ENCODE results near the gene SDC3.

Gene SDC3

DNA sequence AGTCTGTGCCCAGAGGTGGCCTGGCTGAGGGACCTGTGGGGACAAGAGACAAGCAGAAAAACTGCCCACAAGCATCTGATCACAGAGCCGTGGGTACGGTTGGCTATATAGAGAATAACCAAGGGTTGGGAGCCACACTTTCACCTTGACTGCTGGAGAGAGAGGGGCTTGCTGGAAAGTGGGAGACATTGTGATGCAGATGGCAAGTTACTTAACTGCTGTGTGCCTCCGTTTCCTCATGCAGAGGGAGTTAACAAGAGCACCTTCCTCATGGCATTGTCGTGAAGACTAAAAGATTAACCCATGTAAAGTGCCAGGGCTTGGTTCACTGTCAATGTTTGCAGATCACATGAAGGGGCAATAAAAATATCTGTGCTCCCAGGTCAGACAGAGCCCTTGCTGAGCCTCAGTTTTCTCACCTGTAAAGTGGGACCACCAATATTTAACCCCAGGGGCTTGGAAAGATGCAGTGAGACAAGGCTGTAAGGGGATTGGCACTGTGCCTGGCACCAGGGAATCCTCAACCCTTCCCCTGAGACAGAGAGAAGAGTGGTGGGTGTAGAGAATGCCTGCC lies 52.8 kb downstream of the SDC3 start:
- H3K36me3 Mint-ChIP-seq (ENCODE audit: low read depth), result no peaks in the 10 kb centered on the region
- H3K4me1 Mint-ChIP-seq (ENCODE audit: low read depth), result no peaks in the 10 kb centered on the region
- H3K27ac Mint-ChIP-seq, result no peak overlapping the region
- H3K4me3 Mint-ChIP-seq, result no peak overlapping the region
- H3K27me3 Mint-ChIP-seq (ENCODE audit: low read depth), result peaks cover 24% of the 10 kb centered on the region
- H3K9me3 Mint-ChIP-seq, result no peaks in the 10 kb centered on the region

DNA sequence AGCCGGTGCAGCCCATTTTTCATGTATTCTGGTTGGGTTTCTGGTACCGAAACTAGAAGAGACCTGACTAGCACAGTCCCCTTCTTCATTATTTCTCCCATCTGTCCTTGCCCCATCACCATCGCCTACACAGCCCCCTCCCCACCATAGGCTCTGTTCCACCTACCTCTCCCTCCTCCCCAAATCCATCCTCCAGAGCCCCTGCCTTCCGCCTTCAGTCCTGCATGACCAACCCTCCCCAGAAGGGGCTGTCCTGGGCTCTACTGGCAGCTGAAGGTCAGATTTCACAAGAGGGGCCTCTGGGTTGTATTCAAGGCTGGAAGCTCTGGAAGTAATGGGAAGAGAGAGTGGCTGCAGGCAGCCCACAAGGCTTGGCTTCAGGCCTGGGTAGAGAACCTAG lies 55.2 kb downstream of the SDC3 start:
- Mint-ChIP-seq H3K36me3 (ENCODE audit: low read depth) (no peaks in the 10 kb centered on the region), H3K9me3 (no peaks in the 10 kb centered on the region), H3K27ac (no peak overlapping the region), H3K4me1 (ENCODE audit: low read depth) (no peaks in the 10 kb centered on the region), H3K4me3 (no peak overlapping the region), H3K27me3 (ENCODE audit: low read depth) (peaks cover 26% of the 10 kb centered on the region)

DNA sequence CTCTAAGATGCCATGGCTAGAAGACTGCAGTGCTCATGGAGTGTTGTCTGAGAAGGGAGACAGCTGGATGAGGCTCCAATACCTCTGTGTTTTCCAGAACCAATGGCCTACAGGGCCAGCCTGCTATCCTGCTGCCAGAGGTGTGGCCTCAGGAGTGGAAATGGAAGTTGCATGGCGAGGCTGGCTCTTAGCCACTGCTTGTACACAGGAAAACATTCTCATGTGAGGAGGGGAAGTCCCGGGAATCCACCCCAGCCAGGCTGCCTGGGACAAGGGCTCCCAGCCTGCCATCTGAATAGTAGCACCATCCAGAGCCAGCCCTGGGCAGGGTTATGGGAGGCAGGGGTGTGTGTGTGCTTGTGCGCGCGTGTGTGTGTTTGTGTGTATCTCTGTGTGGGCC lies 56.5 kb downstream of the SDC3 start:
- H3K4me1 Mint-ChIP-seq (ENCODE audit: low read depth), result no peaks in the 10 kb centered on the region
- H3K4me3 Mint-ChIP-seq, result no peak overlapping the region
- peaks cover 29% of the 10 kb centered on the region for H3K27me3 Mint-ChIP-seq (ENCODE audit: low read depth)
- H3K36me3 Mint-ChIP-seq (ENCODE audit: low read depth), result no peaks in the 10 kb centered on the region
- no peaks in the 10 kb centered on the region for H3K9me3 Mint-ChIP-seq
- no peak overlapping the region for H3K27ac Mint-ChIP-seq

DNA sequence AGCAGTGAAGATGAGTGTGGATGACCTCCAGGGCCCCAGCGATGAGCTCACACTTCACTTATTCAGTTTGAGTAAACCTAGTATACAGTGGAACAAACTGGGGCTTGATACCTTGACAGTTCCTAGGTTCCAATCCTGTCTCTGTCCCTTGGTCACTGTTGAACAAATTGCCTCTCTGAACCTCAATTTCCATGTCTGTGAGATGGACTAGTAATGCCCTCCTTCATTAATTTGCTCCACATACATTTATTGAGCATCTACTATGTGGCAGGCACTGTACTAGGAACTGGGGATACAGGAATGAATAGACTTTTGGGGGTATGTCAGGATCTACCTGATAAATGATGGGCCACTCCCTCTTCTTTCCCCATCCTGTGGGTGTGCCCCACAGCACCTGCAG lies 57.3 kb downstream of the SDC3 start:
- Mint-ChIP-seq H3K36me3 (ENCODE audit: low read depth) (no peaks in the 10 kb centered on the region), H3K27ac (no peak overlapping the region), H3K27me3 (ENCODE audit: low read depth) (peaks cover 36% of the 10 kb centered on the region), H3K9me3 (no peaks in the 10 kb centered on the region), H3K4me1 (ENCODE audit: low read depth) (no peaks in the 10 kb centered on the region), H3K4me3 (no peak overlapping the region)

DNA sequence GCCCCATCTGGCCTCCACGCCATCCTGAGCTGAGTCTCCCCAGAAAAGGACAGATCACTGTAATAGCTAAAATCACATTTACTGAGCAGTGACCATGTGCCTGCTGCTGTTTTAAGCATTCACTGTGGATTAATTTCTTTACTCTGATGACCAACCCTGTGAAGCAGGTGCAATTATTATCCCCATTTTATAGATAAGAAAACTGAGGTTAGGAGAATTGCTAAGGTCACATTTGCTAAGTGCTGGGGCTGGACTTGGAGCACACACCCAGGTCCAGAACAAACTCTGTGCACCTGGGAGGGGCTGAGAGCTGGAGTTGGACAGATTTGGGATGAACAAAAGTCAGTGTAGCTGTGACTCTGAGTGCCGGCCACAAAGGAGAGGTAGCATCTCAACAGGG lies 58.0 kb downstream of the SDC3 start:
- Mint-ChIP-seq H3K27ac (no peak overlapping the region), H3K4me3 (no peak overlapping the region), H3K4me1 (ENCODE audit: low read depth) (no peaks in the 10 kb centered on the region), H3K9me3 (no peaks in the 10 kb centered on the region), H3K27me3 (ENCODE audit: low read depth) (peaks cover 40% of the 10 kb centered on the region), H3K36me3 (ENCODE audit: low read depth) (no peaks in the 10 kb centered on the region)

DNA sequence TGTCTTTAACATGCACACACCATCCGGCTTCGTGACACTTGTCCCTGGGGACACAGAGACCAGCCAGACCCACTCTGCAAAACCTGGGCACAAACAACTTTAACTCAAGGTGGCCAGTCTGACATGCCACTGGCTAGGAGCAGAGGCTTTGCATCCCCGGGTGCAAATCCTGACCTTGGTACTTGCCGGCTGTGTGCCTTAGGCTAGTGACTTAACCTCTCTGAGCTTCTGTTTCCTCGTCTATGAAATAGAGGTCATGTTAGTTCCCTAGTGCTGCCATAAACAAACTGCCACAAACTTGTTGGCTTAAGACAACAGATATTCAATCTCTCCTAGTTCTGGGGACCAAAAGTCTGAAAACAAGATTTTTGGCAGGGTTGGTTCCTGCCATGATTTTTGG lies 60.4 kb downstream of the SDC3 start:
- Mint-ChIP-seq H3K9me3 (no peaks in the 10 kb centered on the region), H3K27me3 (ENCODE audit: low read depth) (peaks cover 48% of the 10 kb centered on the region), H3K4me1 (ENCODE audit: low read depth) (no peaks in the 10 kb centered on the region), H3K27ac (no peak overlapping the region), H3K4me3 (no peak overlapping the region), H3K36me3 (ENCODE audit: low read depth) (no peaks in the 10 kb centered on the region)

DNA sequence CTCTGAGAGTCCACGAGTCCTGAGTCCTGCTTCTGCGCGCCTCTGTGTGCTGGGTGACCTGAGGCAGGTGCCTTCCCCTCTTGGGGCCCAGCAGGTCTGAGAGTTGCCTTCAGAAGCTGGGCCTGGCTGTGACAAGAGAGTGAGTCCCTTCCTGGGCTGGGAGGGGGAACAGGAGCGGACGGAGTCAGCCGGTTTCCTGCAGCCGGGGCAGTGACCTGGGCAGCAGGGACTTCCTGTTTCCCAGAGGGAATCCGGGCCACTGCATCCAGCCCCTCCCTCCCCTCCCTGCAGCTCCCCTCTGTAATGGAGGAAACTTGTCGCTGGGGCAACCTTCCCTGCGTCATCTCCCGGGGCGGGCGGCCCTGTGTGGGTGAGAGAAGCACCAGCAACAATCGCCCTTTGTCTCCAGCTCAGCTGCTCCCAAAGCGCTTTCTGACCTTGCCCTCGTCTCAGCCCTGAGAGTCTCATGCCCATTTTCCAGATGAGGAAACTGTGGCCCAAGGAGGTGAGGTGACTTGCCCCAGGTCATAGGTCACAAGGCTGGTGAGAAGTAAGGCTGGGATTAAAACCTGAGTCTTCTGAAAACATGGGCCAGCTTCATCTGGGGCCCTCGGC lies 61.1 kb downstream of the SDC3 start:
- Mint-ChIP-seq H3K27ac (no peak overlapping the region), H3K4me3 (no peak overlapping the region), H3K9me3 (no peaks in the 10 kb centered on the region), H3K36me3 (ENCODE audit: low read depth) (no peaks in the 10 kb centered on the region), H3K27me3 (ENCODE audit: low read depth) (peaks cover 55% of the 10 kb centered on the region), H3K4me1 (ENCODE audit: low read depth) (no peaks in the 10 kb centered on the region)

DNA sequence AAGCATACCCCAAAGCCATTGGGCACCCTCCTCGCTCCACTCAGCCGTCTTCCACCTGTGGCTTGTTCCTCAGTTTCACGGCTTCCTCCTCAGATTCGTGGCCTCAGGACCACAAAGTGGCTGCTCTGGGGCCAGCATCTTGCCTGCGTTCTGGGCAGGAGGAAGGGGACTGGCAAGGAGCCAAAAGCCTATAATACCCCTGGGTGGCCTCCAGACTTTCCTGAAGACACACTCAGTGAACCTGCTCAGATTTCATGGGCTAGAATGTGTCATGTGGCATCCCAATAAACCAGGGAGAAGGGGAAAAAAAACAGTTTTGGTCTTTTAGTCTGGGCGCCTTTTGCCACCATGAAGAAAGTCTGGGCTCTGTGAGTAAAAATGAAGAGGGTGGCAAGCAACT lies 62.0 kb downstream of the SDC3 start:
- Mint-ChIP-seq H3K27me3 (ENCODE audit: low read depth) (peaks cover 62% of the 10 kb centered on the region), H3K27ac (no peak overlapping the region), H3K4me3 (no peak overlapping the region), H3K36me3 (ENCODE audit: low read depth) (no peaks in the 10 kb centered on the region), H3K9me3 (no peaks in the 10 kb centered on the region), H3K4me1 (ENCODE audit: low read depth) (no peaks in the 10 kb centered on the region)

DNA sequence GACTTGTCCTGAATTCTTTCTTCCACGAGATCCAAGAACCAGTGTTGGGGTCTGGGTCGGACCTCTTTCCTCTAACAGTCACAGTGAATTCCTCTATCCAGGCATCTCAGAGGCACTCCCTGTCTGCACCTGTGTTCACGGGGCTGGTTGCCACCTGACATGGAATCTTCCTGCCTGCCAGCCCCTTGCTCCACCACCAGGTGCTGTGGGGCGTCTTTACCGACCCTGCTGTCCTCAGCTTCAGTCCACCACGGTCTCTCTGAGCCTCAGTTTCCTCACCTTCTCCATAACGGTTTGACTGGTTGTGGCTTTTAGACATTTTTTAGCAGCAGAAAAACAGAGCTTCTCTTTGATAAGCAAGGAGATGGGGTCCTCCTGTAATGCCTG lies 62.7 kb downstream of the SDC3 start:
- no peaks in the 10 kb centered on the region for H3K9me3 Mint-ChIP-seq
- no peaks in the 10 kb centered on the region for H3K4me1 Mint-ChIP-seq (ENCODE audit: low read depth)
- H3K27me3 Mint-ChIP-seq (ENCODE audit: low read depth), result peaks cover 69% of the 10 kb centered on the region
- H3K36me3 Mint-ChIP-seq (ENCODE audit: low read depth), result no peaks in the 10 kb centered on the region
- H3K27ac Mint-ChIP-seq, result no peak overlapping the region
- H3K4me3 Mint-ChIP-seq, result no peak overlapping the region

DNA sequence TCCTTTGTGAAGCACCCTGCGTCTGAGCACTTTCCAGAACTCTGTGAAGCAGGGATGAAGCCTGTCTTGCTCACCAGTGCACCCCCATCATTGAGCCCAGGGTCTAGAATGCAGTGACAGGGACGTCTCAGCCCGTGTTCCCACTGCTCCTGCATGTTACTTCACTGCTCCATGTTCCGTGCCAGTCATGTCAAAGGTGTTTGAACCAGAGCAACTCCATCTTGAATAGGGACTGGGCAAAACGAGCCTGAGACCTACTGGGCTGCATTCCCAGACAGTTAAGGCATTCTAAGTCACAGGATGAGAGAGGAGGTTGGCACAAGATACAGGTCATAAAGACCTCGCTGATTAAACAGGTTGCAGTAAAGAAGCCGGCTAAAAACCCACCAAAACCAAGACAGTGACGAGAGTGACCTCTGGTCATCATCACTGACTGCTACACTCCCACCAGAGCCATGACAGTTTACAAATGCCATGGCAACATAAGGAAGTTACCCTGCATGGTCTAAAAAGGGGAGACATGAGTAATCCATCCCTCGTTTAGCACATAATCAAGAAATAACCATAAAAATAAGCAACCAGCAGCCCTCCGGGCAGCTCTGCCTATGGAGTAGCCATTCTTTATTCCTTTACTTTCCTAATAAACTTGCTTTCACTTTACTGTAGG lies 63.2 kb downstream of the SDC3 start:
- Mint-ChIP-seq H3K4me3 (no peak overlapping the region), H3K36me3 (ENCODE audit: low read depth) (no peaks in the 10 kb centered on the region), H3K9me3 (no peaks in the 10 kb centered on the region), H3K4me1 (ENCODE audit: low read depth) (no peaks in the 10 kb centered on the region), H3K27ac (no peak overlapping the region), H3K27me3 (ENCODE audit: low read depth) (peaks cover 74% of the 10 kb centered on the region)

DNA sequence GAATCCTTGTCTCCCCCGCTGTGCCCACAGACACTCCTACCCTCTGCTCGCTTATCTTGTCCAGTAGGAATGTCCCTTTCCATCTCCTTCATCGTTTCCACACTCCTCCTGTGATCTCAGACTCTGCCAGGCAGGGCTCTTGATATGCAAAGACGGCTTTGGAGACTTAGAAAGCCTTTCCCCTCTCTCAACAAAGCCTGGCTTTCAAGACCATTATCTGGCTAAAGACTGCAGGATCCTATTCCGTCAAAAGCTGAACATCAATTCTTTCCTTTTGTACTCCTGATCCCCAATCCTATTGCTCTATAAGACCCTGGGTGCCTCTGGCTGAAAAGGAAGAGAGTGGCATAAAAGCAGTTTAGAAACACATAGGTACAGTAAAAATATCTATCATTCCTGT lies 63.9 kb downstream of the SDC3 start:
- Mint-ChIP-seq H3K4me1 (ENCODE audit: low read depth) (no peaks in the 10 kb centered on the region), H3K27ac (no peak overlapping the region), H3K9me3 (no peaks in the 10 kb centered on the region), H3K36me3 (ENCODE audit: low read depth) (no peaks in the 10 kb centered on the region), H3K4me3 (no peak overlapping the region), H3K27me3 (ENCODE audit: low read depth) (peaks cover 72% of the 10 kb centered on the region)

DNA sequence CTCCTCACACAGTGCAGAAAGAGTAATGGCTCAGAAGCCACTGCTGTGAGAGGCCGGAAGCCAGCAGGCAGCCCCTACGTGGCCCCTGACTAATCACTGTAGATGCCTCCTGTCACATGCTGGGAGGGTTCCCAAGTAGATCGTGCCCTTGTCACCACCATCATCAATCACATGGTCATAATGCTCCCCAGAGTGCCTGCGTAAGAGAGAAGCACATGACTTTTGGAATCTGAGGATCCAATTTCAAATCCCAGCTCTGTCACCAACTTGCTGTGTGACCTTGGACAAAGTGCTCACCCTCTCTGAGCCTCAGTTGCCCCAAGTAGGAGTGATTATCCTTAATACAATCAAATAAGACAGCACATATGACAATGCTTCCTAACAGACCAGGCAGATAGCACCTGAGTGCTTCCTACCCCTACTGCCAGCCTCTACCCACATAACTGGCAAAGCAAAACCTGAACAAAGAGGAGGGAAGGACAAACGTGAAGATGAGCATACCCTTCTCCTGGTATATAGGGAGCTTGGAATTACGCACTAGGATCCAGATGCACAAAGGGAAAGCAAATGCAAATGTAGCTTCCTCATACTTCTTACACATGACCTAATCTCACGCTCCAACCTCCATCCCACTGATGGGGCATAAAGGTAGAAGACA lies 65.7 kb downstream of the SDC3 start:
- Mint-ChIP-seq H3K36me3 (ENCODE audit: low read depth) (no peaks in the 10 kb centered on the region), H3K27ac (no peak overlapping the region), H3K9me3 (no peaks in the 10 kb centered on the region), H3K4me3 (no peak overlapping the region), H3K4me1 (ENCODE audit: low read depth) (no peaks in the 10 kb centered on the region), H3K27me3 (ENCODE audit: low read depth) (peaks cover 66% of the 10 kb centered on the region)

DNA sequence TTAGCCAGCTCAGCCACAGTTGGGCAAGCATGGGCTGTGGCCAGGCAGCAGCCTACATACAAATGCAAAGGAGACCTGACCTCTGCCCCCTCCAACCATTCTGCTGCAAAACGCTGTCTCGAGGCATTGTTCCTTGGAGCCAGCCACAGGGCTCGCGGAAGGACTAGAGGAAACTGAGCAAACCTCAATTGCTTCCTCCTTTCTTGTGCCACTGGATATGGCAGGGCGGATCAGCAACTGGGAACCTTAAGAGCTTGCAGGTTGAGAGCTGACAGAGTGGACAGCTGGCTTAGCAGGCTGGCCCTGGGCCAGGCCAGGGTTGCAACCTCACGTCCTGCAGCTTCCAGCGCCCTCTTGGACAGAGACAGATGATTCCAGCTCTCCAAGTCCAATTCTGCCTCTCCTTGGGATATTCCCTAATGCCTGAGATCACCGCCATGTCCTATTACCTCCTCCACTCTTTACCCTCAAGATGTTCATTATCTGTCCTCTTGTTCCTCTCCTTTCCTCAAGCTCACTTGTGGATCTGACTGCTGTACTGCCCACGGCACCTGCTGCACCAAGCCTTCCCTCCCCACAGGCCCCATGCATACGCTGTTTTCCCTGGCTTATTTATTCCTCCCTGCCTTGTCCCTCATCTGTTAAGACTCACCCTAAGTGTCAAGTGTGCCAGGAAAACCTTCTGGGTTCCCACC lies 67.5 kb downstream of the SDC3 start:
- H3K27me3 Mint-ChIP-seq (ENCODE audit: low read depth), result peaks cover 68% of the 10 kb centered on the region
- no peak overlapping the region for H3K27ac Mint-ChIP-seq
- no peaks in the 10 kb centered on the region for H3K4me1 Mint-ChIP-seq (ENCODE audit: low read depth)
- H3K36me3 Mint-ChIP-seq (ENCODE audit: low read depth), result no peaks in the 10 kb centered on the region
- no peak overlapping the region for H3K4me3 Mint-ChIP-seq
- no peaks in the 10 kb centered on the region for H3K9me3 Mint-ChIP-seq

DNA sequence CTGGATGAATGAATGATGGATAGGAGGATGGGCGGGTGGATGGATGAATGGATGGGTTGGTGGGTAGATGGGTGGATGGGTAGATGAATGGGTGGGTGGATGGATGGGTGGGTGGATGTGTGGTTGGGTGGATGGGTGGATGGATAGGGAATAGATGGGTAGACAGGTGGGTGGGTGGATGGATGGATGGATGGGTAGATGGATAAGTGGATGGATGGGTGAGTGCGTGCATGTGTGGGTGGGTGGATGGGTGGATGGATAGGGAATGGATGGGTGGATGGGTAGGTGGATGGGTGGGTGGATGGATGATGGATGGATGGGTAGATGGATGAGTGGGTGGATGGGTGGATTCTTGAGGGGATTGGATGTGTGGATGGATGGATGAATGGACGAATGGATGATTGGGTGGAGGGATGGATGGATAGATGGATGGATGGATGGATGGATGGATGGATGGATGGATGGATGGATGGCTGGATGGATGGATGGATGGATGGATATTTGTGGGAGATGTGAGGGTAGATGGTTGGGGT lies 68.7 kb downstream of the SDC3 start:
- Mint-ChIP-seq H3K9me3 (no peaks in the 10 kb centered on the region), H3K4me1 (ENCODE audit: low read depth) (no peaks in the 10 kb centered on the region), H3K4me3 (no peak overlapping the region), H3K36me3 (ENCODE audit: low read depth) (no peaks in the 10 kb centered on the region), H3K27ac (no peak overlapping the region), H3K27me3 (ENCODE audit: low read depth) (peaks cover 58% of the 10 kb centered on the region)
